ENCODE measurements around the gene ADAMTS9.

ADAMTS9 gene

DNA sequence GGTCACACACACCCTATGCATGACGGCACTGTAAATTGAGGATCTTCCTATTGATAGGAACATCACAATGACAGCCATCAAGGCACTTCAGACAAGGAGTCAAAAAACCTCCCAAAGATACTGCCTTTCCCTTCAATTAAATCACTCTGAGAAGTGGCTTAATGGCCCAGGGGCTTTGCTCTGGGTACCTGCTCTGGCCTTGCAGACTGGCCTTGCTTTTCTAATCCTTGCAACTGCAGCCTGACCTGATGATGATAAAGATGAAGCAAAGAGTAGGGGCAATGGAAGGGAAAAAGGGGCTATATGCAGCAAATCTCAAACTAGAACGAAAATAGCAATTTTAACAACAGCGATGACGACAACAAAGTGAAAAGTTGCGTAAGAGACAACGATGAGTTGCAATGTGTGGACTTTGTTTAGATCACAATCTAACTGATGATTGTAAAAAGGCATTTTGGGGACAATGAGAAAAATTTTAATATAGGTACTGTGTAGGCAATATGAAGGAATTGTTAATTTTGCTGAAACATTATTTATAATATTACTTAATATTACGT lies 14.6 kb downstream of the ADAMTS9 start:
- no peak for DNase-seq (ENCODE audit: low read depth in 1 of 2, low spot score in 1 of 2)
- TF ChIP-seq, protein P1, sequence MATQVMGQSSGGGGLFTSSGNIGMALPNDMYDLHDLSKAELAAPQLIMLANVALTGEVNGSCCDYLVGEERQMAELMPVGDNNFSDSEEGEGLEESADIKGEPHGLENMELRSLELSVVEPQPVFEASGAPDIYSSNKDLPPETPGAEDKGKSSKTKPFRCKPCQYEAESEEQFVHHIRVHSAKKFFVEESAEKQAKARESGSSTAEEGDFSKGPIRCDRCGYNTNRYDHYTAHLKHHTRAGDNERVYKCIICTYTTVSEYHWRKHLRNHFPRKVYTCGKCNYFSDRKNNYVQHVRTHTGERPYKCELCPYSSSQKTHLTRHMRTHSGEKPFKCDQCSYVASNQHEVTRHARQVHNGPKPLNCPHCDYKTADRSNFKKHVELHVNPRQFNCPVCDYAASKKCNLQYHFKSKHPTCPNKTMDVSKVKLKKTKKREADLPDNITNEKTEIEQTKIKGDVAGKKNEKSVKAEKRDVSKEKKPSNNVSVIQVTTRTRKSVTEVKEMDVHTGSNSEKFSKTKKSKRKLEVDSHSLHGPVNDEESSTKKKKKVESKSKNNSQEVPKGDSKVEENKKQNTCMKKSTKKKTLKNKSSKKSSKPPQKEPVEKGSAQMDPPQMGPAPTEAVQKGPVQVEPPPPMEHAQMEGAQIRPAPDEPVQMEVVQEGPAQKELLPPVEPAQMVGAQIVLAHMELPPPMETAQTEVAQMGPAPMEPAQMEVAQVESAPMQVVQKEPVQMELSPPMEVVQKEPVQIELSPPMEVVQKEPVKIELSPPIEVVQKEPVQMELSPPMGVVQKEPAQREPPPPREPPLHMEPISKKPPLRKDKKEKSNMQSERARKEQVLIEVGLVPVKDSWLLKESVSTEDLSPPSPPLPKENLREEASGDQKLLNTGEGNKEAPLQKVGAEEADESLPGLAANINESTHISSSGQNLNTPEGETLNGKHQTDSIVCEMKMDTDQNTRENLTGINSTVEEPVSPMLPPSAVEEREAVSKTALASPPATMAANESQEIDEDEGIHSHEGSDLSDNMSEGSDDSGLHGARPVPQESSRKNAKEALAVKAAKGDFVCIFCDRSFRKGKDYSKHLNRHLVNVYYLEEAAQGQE (IDR thresholded peaks at IDR 0.05; ENCODE audit: insufficient replicate concordance, low read depth) = no peak
- TF ChIP-seq SPI1 (IDR thresholded peaks at IDR 0.05; ENCODE audit: borderline replicate concordance, low read depth) = no peak
- no peak for TF ChIP-seq POLR2AphosphoS5 (IDR thresholded peaks at IDR 0.05; ENCODE audit: low read depth)
- no peak for TF ChIP-seq GABPA (IDR thresholded peaks at IDR 0.05; ENCODE audit: low read depth)
- no peak for TF ChIP-seq CTCF (IDR thresholded peaks at IDR 0.05; ENCODE audit: insufficient read depth, low read length)
- Histone ChIP-seq H3K27ac (replicated peaks) (no peak overlapping the region), H3K27me3 (ENCODE audit: insufficient read depth, poor library complexity, severe bottlenecking) (no peaks in the 10 kb centered on the region), H3K4me3 (replicated peaks; ENCODE audit: insufficient read depth, low read length) (no peak overlapping the region)

- Histone ChIP-seq H3K27ac (replicated peaks) (no peak overlapping the region), H3K4me3 (replicated peaks; ENCODE audit: insufficient read depth, low read length) (no peak overlapping the region), H3K27me3 (ENCODE audit: insufficient read depth, poor library complexity, severe bottlenecking) (no peaks in the 10 kb centered on the region)
- DNase-seq (ENCODE audit: low read depth in 1 of 2, low spot score in 1 of 2) = no peak
- TF ChIP-seq, protein P1 (IDR thresholded peaks at IDR 0.05; ENCODE audit: insufficient replicate concordance, low read depth) = no peak
- TF ChIP-seq GABPA (IDR thresholded peaks at IDR 0.05; ENCODE audit: low read depth) = no peak
- no peak for TF ChIP-seq CTCF (IDR thresholded peaks at IDR 0.05; ENCODE audit: insufficient read depth, low read length)
- no peak for TF ChIP-seq POLR2AphosphoS5 (IDR thresholded peaks at IDR 0.05; ENCODE audit: low read depth)
- no peak for TF ChIP-seq SPI1 (IDR thresholded peaks at IDR 0.05; ENCODE audit: borderline replicate concordance, low read depth)
These were observed 19.0 kb downstream of the ADAMTS9 start for GRCh38 chr3:64668582-64669510.

- H3K27me3 ChIP-seq (ENCODE audit: insufficient read depth, poor library complexity, severe bottlenecking) = no peaks in the 10 kb centered on the region
- TF ChIP-seq GABPA (IDR thresholded peaks at IDR 0.05; ENCODE audit: low read depth) = no peak
- no peak for TF ChIP-seq SPI1 (IDR thresholded peaks at IDR 0.05; ENCODE audit: borderline replicate concordance, low read depth)
- TF ChIP-seq, protein P1 (IDR thresholded peaks at IDR 0.05; ENCODE audit: insufficient replicate concordance, low read depth) = no peak
- TF ChIP-seq POLR2AphosphoS5 (IDR thresholded peaks at IDR 0.05; ENCODE audit: low read depth) = no peak
- no peak for TF ChIP-seq CTCF (IDR thresholded peaks at IDR 0.05; ENCODE audit: insufficient read depth, low read length)
- H3K4me3 ChIP-seq (replicated peaks; ENCODE audit: insufficient read depth, low read length) = no peak overlapping the region
- H3K27ac ChIP-seq (replicated peaks) = no peak overlapping the region
- no peak for DNase-seq (ENCODE audit: low read depth in 1 of 2, low spot score in 1 of 2)
These were observed 19.8 kb downstream of the ADAMTS9 start for GRCh38 chr3:64667887-64668581.
